B cell (primary cell): Measurements from ENCODE around the gene SDCCAG8. TPM values are rescaled to one million over a fixed set of nuclear protein-coding genes. Genes with fewer than 3 reads are reported as not detected.

Experiments used
- ATAC-seq: fragments of 200-7000 bp; cut with Tn5 transposase; one replicate; pipeline ENCODE4 v1.10.0; 2021; ENCODE audit warnings: low read depth, mild to moderate bottlenecking, moderate number of reproducible peaks, moderate library complexity
- CTCF ChIA-PET: fragments of 350-600 bp; sonication (Branson Sonifier 250); formaldehyde crosslinking; loops from one replicate; lab custom pipeline; 2021; ENCODE audit warnings: antibody characterized with exemption, inconsistent platforms; lab: Charles Lee
- POLR2A ChIA-PET: fragments of 350-600 bp; sonication (Branson Sonifier 250); formaldehyde crosslinking; loops from one replicate; lab custom pipeline; 2021; ENCODE audit warnings: antibody characterized with exemption; lab: Charles Lee
- DNase-seq: peaks from one replicate; pipeline ENCODE4 v3.0.0; 2013
- H2AFZ ChIP-seq: 2 replicates; pipeline ENCODE4 v1.6.1; 2012; ENCODE audit warnings: mild to moderate bottlenecking, low read depth, low read length; ENCODE audit not compliant: insufficient read depth, poor library complexity, severe bottlenecking
- H3K27ac ChIP-seq, 2 donors: 1 replicate in 1 of 2; 2 replicates in 1 of 2; pipeline ENCODE4 v1.5.1; 2012 to 2013; ENCODE audit warnings: low read length in 2 of 2, mild to moderate bottlenecking in 2 of 2, moderate library complexity in 1 of 2
- H3K27me3 ChIP-seq, 4 experiments: fragments of 200-600 bp in 1 of 4; sonication (generic) in 1 of 4; replicated peaks in 1 of 4; 1 replicate in 2 of 4; 2 replicates in 2 of 4; pipeline versions ENCODE4 v1.6.1 to v1.7.0; 2013 to 2016; ENCODE audit warnings: low read length in 3 of 4, mild to moderate bottlenecking in 2 of 4, mixed read lengths in 1 of 4, moderate library complexity in 1 of 4; ENCODE audit not compliant: insufficient read depth in 4 of 4, control insufficient read depth in 3 of 4; ENCODE audit errors: control extremely low read depth in 1 of 4
- H3K36me3 ChIP-seq, 2 experiments: replicated peaks in 1 of 2; 1 replicate in 1 of 2; 2 replicates in 1 of 2; pipeline versions ENCODE4 v1.6.1 to v1.7.1; 2013; ENCODE audit warnings: low read length in 1 of 2; ENCODE audit not compliant: insufficient read depth in 2 of 2, control insufficient read depth in 1 of 2; ENCODE audit errors: control extremely low read depth in 1 of 2, extremely low read depth in 1 of 2
- H3K4me1 ChIP-seq, 2 donors: fragments of 200-600 bp in 1 of 2; sonication (generic) in 1 of 2; 1 replicate in 1 of 2; 2 replicates in 1 of 2; pipeline versions ENCODE4 v1.5.1 to v1.6.1; 2013 to 2017; ENCODE audit warnings: low read length in 2 of 2; ENCODE audit not compliant: control insufficient read depth in 2 of 2, insufficient read depth in 2 of 2
- H3K4me2 ChIP-seq: replicated peaks from 2 replicates; pipeline ENCODE3; 2012; ENCODE audit warnings: mild to moderate bottlenecking, low read depth, low read length; ENCODE audit not compliant: poor library complexity, severe bottlenecking
- H3K4me3 ChIP-seq, 5 experiments: fragments of 200-600 bp in 1 of 5; sonication (generic) in 1 of 5; 1 replicate in 3 of 5; 2 replicates in 2 of 5; pipeline versions ENCODE4 v1.5.1 to v1.7.0; 2011 to 2016; ENCODE audit warnings: low read length in 4 of 5, mild to moderate bottlenecking in 4 of 5, low read depth in 2 of 5, control low read depth in 1 of 5, moderate library complexity in 1 of 5; ENCODE audit not compliant: insufficient read depth in 1 of 5; ENCODE audit errors: control extremely low read depth in 1 of 5, extremely low read depth in 1 of 5
- H3K79me2 ChIP-seq: fragments of 200-600 bp; sonication (generic); one replicate; pipeline ENCODE4 v1.6.0; 2016; ENCODE audit warnings: low read length; ENCODE audit not compliant: control insufficient read depth, insufficient read depth
- H3K9ac ChIP-seq: fragments of 200-600 bp; sonication (generic); 2 replicates; pipeline ENCODE4 v1.6.1; 2017; ENCODE audit warnings: mild to moderate bottlenecking, low read length, moderate library complexity
- H3K9me3 ChIP-seq, 3 donors: one replicate each; pipeline versions ENCODE4 v1.6.1 to v1.7.1; 2013; ENCODE audit warnings: low read length in 2 of 3; ENCODE audit not compliant: control insufficient read depth in 2 of 3, insufficient read depth in 1 of 3; ENCODE audit errors: control extremely low read depth in 1 of 3
- H4K20me1 ChIP-seq: 2 replicates; pipeline ENCODE4 v1.6.0; 2012; ENCODE audit warnings: mild to moderate bottlenecking, low read length; ENCODE audit not compliant: insufficient read depth, control insufficient read depth, poor library complexity, severe bottlenecking
- H3K27ac Mint-ChIP-seq: one replicate; pipeline ENCODE4 v1.8.0; 2021; ENCODE audit warnings: mixed read lengths
- H3K27me3 Mint-ChIP-seq: one replicate; pipeline ENCODE4 v1.8.0; 2021; ENCODE audit warnings: mixed read lengths
- H3K4me1 Mint-ChIP-seq: one replicate; pipeline ENCODE4 v1.8.0; 2021; ENCODE audit warnings: mixed read lengths
- H3K4me3 Mint-ChIP-seq: one replicate; pipeline ENCODE4 v1.8.0; 2021; ENCODE audit warnings: mixed read lengths
- H3K9me3 Mint-ChIP-seq: one replicate; pipeline ENCODE4 v1.8.0; 2022; ENCODE audit warnings: mixed read lengths; ENCODE audit not compliant: insufficient read depth
- EZH2 ChIP-seq: IDR thresholded peaks from 2 replicates; pipeline ENCODE4 v1.6.1; 2012; ENCODE audit warnings: borderline replicate concordance, low read depth, mild to moderate bottlenecking, moderate library complexity, low read length; ENCODE audit not compliant: insufficient read depth, poor library complexity, severe bottlenecking
- WGBS: methylation state at CpG from one replicate; pipeline ENCODE4 v1.1.5; 2013; ENCODE audit warnings: missing lambda C conversion rate; ENCODE audit not compliant: insufficient coverage; 5-methylcytosine and 5-hydroxymethylcytosine counted together
- intact Hi-C: fragments of 100-400 bp; cut with micrococcal nuclease; formaldehyde crosslinking; loops from one replicate; pipeline ENCODE4 v1.10.0; 2022
- polyA plus RNA-seq: library from polyadenylated mRNA; depleted of rRNA; stranded (reverse); fragments of >200 nt; gene quantifications from 2 replicates; pipeline ENCODE4 v1.2.3, GENCODE V29; 2012
- total RNA-seq, 2 donors: library from RNA; stranded (reverse); fragments of 120-200 nt in 1 of 2; gene quantifications; 1 replicate in 1 of 2; 2 replicates in 1 of 2; pipeline versions ENCODE4 v1.2.3 to v1.2.4, GENCODE V29; 2013 to 2022
- TF ChIP-seq, protein P1 (sequence below): fragments of 200-600 bp; IDR thresholded peaks from one replicate; pipeline ENCODE4 v1.8.0; 2022; ENCODE audit warnings: antibody characterized with exemption, mild to moderate bottlenecking

The SDCCAG8 gene
- total and polyA plus RNA-seq, 2 donors (not counting 1 experiment from before 2014, with no cell fraction given), result 37.1 to 60.7 TPM

DNA sequence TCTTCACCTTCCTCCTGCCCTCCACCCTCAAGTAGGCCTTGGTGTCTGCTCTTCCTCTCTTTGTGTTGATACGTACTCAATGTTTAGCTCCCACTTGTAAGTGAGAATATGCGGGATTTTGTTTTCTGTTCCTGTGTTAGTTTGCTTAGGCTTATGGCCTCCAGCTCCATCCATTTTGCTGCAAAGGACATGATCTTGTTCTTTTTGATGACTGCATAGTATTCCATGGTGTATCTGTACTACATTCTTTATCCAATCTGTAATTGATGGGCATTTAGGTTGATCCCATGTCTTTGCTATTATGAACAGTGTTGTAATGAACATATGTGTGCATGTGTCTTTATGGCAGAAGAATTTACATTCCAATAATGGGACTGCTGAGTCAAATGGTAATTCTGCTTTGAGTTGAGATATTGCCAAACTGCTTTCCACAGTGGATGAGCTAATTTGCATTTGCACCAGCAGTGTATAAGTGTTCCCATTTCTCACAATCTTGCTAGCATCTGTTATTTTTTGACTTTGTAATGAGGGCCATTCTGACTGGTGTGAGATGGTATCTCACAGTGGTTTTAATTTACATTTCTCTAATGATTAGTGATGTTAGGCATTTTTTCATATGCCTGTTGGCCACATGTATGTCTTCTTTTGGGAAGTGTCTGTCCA, 272.7 kb downstream of the SDCCAG8 start:
- H3K27me3 ChIP-seq, result no peaks in the 10 kb centered on the region
- H3K4me3 Mint-ChIP-seq, result no peak overlapping the region
- H3K27ac Mint-ChIP-seq, result no peak overlapping the region
- H3K9me3 ChIP-seq, result peaks cover 0 to 1% (median 0%) of the 10 kb centered on the region in 3 donors
- TF ChIP-seq EZH2, result no peak
- TF ChIP-seq, protein P1, sequence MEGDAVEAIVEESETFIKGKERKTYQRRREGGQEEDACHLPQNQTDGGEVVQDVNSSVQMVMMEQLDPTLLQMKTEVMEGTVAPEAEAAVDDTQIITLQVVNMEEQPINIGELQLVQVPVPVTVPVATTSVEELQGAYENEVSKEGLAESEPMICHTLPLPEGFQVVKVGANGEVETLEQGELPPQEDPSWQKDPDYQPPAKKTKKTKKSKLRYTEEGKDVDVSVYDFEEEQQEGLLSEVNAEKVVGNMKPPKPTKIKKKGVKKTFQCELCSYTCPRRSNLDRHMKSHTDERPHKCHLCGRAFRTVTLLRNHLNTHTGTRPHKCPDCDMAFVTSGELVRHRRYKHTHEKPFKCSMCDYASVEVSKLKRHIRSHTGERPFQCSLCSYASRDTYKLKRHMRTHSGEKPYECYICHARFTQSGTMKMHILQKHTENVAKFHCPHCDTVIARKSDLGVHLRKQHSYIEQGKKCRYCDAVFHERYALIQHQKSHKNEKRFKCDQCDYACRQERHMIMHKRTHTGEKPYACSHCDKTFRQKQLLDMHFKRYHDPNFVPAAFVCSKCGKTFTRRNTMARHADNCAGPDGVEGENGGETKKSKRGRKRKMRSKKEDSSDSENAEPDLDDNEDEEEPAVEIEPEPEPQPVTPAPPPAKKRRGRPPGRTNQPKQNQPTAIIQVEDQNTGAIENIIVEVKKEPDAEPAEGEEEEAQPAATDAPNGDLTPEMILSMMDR, result no peak
- peaks cover 8% of the 10 kb centered on the region for H3K9me3 Mint-ChIP-seq
- no CpG with 5 or more reads among the region's 2 CpGs for WGBS
- DNase-seq (no peak), ATAC-seq (no peak)
- H3K27me3 Mint-ChIP-seq, result no peaks in the 10 kb centered on the region
- no peak overlapping the region for H3K4me2 ChIP-seq
- H3K4me1 Mint-ChIP-seq, result peaks cover 13% of the 10 kb centered on the region
- H3K9ac ChIP-seq, result no peak overlapping the region
- H3K36me3 ChIP-seq, result no peaks in the 10 kb centered on the region
- H2AFZ ChIP-seq, result no peak overlapping the region
- H3K4me1 ChIP-seq, result no peaks in the 10 kb centered on the region
- H3K27ac ChIP-seq, result no peak overlapping the region
- H4K20me1 ChIP-seq, result no peaks in the 10 kb centered on the region
- ChIA-PET CTCF (interaction anchor here (1.1 kb wide), 1 partner anchor 20 kb away, joined by 3 read pairs; no protein-coding TSS in a partner anchor), POLR2A (no interaction called here)
- no peaks in the 10 kb centered on the region for H3K79me2 ChIP-seq
- no peak overlapping the region for H3K4me3 ChIP-seq
- intact Hi-C loops, result no loop called here

DNA sequence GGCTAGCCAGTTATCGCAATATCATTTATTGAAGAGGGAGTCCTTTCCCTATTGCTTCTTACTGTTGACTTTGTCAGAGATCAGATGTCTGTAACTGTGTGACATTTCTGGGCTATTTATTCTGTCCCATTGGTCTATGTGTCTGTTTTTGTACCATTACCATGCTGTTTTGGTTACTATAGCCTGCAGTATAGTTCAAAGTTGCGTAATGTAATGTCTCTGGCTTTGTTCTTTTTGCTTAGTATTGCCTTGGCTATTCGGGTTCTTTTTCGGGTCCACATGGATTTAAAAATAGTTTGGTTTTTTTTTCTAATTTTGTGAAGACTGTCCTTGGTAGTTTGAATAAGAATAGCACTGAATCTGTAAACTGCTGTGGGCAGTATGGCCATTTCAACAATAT, 273.7 kb downstream of the SDCCAG8 start:
- TF ChIP-seq, protein P1, result no peak
- no peak for TF ChIP-seq EZH2
- no peaks in the 10 kb centered on the region for H3K4me1 ChIP-seq
- 100% methylated on average over 3 of the region's 4 CpGs for WGBS
- H3K27me3 ChIP-seq, result no peaks in the 10 kb centered on the region
- no peak for DNase-seq
- H3K36me3 ChIP-seq, result no peaks in the 10 kb centered on the region
- Mint-ChIP-seq H3K27ac (no peak overlapping the region), H3K4me1 (peaks cover 14% of the 10 kb centered on the region), H3K4me3 (no peak overlapping the region), H3K9me3 (peaks cover 8% of the 10 kb centered on the region), H3K27me3 (no peaks in the 10 kb centered on the region)
- H2AFZ ChIP-seq, result no peak overlapping the region
- ChIA-PET POLR2A (no interaction called here), CTCF (interaction anchor here (1.1 kb wide), 1 partner anchor 19 kb away, joined by 3 read pairs; no protein-coding TSS in a partner anchor)
- H3K27ac ChIP-seq, result no peak overlapping the region
- intact Hi-C loops, result no loop called here
- H3K9me3 ChIP-seq, result peaks cover 0 to 1% (median 0%) of the 10 kb centered on the region in 3 donors
- no peak for ATAC-seq
- no peak overlapping the region for H3K4me2 ChIP-seq
- no peak overlapping the region for H3K9ac ChIP-seq
- H3K4me3 ChIP-seq, result no peak overlapping the region
- H4K20me1 ChIP-seq, result no peaks in the 10 kb centered on the region
- H3K79me2 ChIP-seq, result no peaks in the 10 kb centered on the region
